ENCODE measurements around the gene BOLA1.
"Not testable (repeated sequence)": the region's sequence is repeated elsewhere in the genome, so short reads cannot be mapped to it uniquely, and the experiment has no call there.

Gene BOLA1

GRCh38 chr1:149886396-149887195 is 12.8 kb upstream of the BOLA1 start:
- no peak for FAIRE-seq
- peak; percentile 92 for DNase-seq (ENCODE audit: low spot score)

- not testable (repeated sequence) for DNase-seq (ENCODE audit: low spot score); FAIRE-seq
These were observed 12.2 kb upstream of the BOLA1 start for GRCh38 chr1:149887196-149887455.

GRCh38 chr1:149887456-149888246 is 11.7 kb upstream of the BOLA1 start:
- FAIRE-seq: no peak
- peak; percentile 85 for DNase-seq (ENCODE audit: low spot score)

- FAIRE-seq (no peak), DNase-seq (ENCODE audit: low spot score) (peak; percentile 76)
These were observed 10.9 kb upstream of the BOLA1 start for GRCh38 chr1:149888247-149888998.

- DNase-seq (ENCODE audit: low spot score) (no peak), FAIRE-seq (no peak)
These were observed 10.4 kb upstream of the BOLA1 start for GRCh38 chr1:149888999-149889289.

- no peak for FAIRE-seq
These were observed 2.8 kb upstream of the BOLA1 start for GRCh38 chr1:149896575-149896974.

GRCh38 chr1:149903836-149904491 is 4.6 kb downstream of the BOLA1 start:
- DNase-seq (ENCODE audit: low spot score) (no peak), FAIRE-seq (no peak)

More at GRCh38 chr1:149896575-149896974, 2.8 kb upstream of the BOLA1 start:
- DNase-seq (ENCODE audit: low spot score): no peak

- FAIRE-seq (no peak), DNase-seq (ENCODE audit: low spot score) (no peak)
These were observed 7.3 kb downstream of the BOLA1 start for GRCh38 chr1:149906570-149907075.

- no peak for FAIRE-seq
- no peak for DNase-seq (ENCODE audit: low spot score)
These were observed 15.2 kb downstream of the BOLA1 start for GRCh38 chr1:149914545-149914944.

- no peak for DNase-seq (ENCODE audit: low spot score)
These were observed 16.2 kb downstream of the BOLA1 start for GRCh38 chr1:149915429-149916192.

GRCh38 chr1:149916193-149916897 is 17.0 kb downstream of the BOLA1 start:
- no peak for DNase-seq (ENCODE audit: low spot score)
- FAIRE-seq: no peak

More at GRCh38 chr1:149915429-149916192, 16.2 kb downstream of the BOLA1 start:
- FAIRE-seq: no peak

- FAIRE-seq (no peak), DNase-seq (ENCODE audit: low spot score) (no peak)
These were observed 17.5 kb downstream of the BOLA1 start for GRCh38 chr1:149916898-149917252.

- DNase-seq (ENCODE audit: low spot score) (peak; percentile 87), FAIRE-seq (no peak)
These were observed 18.3 kb downstream of the BOLA1 start, which contains the start of gene SV2A for GRCh38 chr1:149917571-149918144. TSS of gene SV2A (minus strand) at chr1:149917844. CDS start at chr1:149913840, 4,004 bp downstream.

GRCh38 chr1:149923626-149924025 is 24.3 kb downstream of the BOLA1 start:
- no peak for DNase-seq (ENCODE audit: low spot score)
- no peak for FAIRE-seq

- no peak for DNase-seq (ENCODE audit: low spot score)
- FAIRE-seq: no peak
These were observed 26.0 kb downstream of the BOLA1 start for GRCh38 chr1:149925345-149925744.

- DNase-seq (ENCODE audit: low spot score): no peak
- FAIRE-seq: no peak
These were observed 26.4 kb downstream of the BOLA1 start for GRCh38 chr1:149925751-149926150.

GRCh38 chr1:149926296-149926695 is 26.9 kb downstream of the BOLA1 start:
- FAIRE-seq: no peak
- no peak for DNase-seq (ENCODE audit: low spot score)

GRCh38 chr1:149927056-149927562 is 27.7 kb downstream of the BOLA1 start:
- FAIRE-seq: peak; percentile 58
- no peak for DNase-seq (ENCODE audit: low spot score)
